ENCODE data around the gene SLC45A2.

The SLC45A2 gene

GRCh38 chr5:34005681-34006080 lies 21.2 kb upstream of the SLC45A2 start:
- no peak for DNase-seq

- DNase-seq = no peak
These were observed 20.7 kb upstream of the SLC45A2 start for GRCh38 chr5:34005211-34005610.

- no peak for DNase-seq
These were observed 19.4 kb upstream of the SLC45A2 start for GRCh38 chr5:34003941-34004340.

GRCh38 chr5:34002629-34003328 lies 18.3 kb upstream of the SLC45A2 start:
- no peak for DNase-seq

GRCh38 chr5:34001241-34001841 lies 16.8 kb upstream of the SLC45A2 start:
- no peak for DNase-seq

- no peak for DNase-seq
These were observed 15.5 kb upstream of the SLC45A2 start for GRCh38 chr5:33999978-34000377.

GRCh38 chr5:33997331-33997983 lies 13.0 kb upstream of the SLC45A2 start:
- DNase-seq = no peak

- DNase-seq = no peak
These were observed 11.4 kb upstream of the SLC45A2 start for GRCh38 chr5:33995865-33996264.

- DNase-seq = no peak
These were observed 10.4 kb upstream of the SLC45A2 start for GRCh38 chr5:33994845-33995244.

- DNase-seq = no peak
These were observed 8.4 kb upstream of the SLC45A2 start for GRCh38 chr5:33992864-33993263.

GRCh38 chr5:33985447-33985846 lies 954 bp upstream of the SLC45A2 start:
- DNase-seq = no peak

- no peak for DNase-seq
These were observed 315 bp downstream of the SLC45A2 start for GRCh38 chr5:33984178-33984577.

- no peak for DNase-seq
These were observed 2.9 kb downstream of the SLC45A2 start for GRCh38 chr5:33981408-33982162.

GRCh38 chr5:33980030-33980429 lies 4.5 kb downstream of the SLC45A2 start:
- no peak for DNase-seq

GRCh38 chr5:33978306-33978705 lies 6.2 kb downstream of the SLC45A2 start:
- no peak for DNase-seq

- no peak for DNase-seq
These were observed 8.2 kb downstream of the SLC45A2 start for GRCh38 chr5:33976307-33976706.

GRCh38 chr5:33975852-33976251 lies 8.6 kb downstream of the SLC45A2 start:
- no peak for DNase-seq

GRCh38 chr5:33973271-33973670 lies 11.2 kb downstream of the SLC45A2 start:
- DNase-seq = no peak

- no peak for DNase-seq
These were observed 14.7 kb downstream of the SLC45A2 start for GRCh38 chr5:33969572-33970452.

- DNase-seq = no peak
These were observed 16.1 kb downstream of the SLC45A2 start for GRCh38 chr5:33968211-33969005.

GRCh38 chr5:33966805-33967204 lies 17.7 kb downstream of the SLC45A2 start:
- no peak for DNase-seq

Data from SIG-M5 (cell line).